A549 treated with DMSO at 1 μM for 4 hours (cell line): ENCODE data around the gene KTN1. TPM values are rescaled to one million over a fixed set of nuclear protein-coding genes. Genes with fewer than 3 reads are reported as not detected.

ENCODE experiments used
- total RNA-seq: library from RNA; stranded (reverse); fragments of 200-300 nt; extraction: Qiagen RNA extraction; gene quantifications from 5 replicates; pipeline ENCODE4 v1.2.3, GENCODE V29; 2022; ENCODE audit warnings: low read depth

Gene KTN1
- total RNA-seq: 98.1 to 135 TPM (median 121 TPM) in 5 replicates

GRCh38 chr14:55579724-55580469, at the start of gene KTN1:
Gene KTN1, plus strand, starts transcription at chr14:55580207. Its CDS starts 31,842 bp downstream, at chr14:55612049.

Other genes with a start within 250 kb of the KTN1 start
- gene ATG14, start 168.4 kb upstream of the KTN1 start, total RNA-seq: 5.3 to 6.7 TPM (median 5.8 TPM) in 5 replicates
- not detected in 5 replicates for gene TBPL2, start 139.6 kb upstream of the KTN1 start, total RNA-seq